A549 (cell line): ENCODE measurements around the gene POMT2.

Experiments used
- CTCF ChIP-seq: fragments of >200 bp; sonication (Bioruptor Twin); formaldehyde crosslinking; IDR thresholded peaks from 3 replicates; pipeline ENCODE4 v1.5.1; 2016
- SMC3 ChIP-seq: fragments of >200 bp; sonication (Bioruptor Twin); formaldehyde crosslinking; IDR thresholded peaks from 3 replicates; pipeline ENCODE4 v1.6.1; 2018; ENCODE audit warnings: inconsistent platforms
- SREBF2 ChIP-seq: fragments of 450-650 bp; IDR thresholded peaks from 2 replicates; pipeline ENCODE4 v1.6.1; 2014; ENCODE audit warnings: mild to moderate bottlenecking, moderate library complexity

DNA sequence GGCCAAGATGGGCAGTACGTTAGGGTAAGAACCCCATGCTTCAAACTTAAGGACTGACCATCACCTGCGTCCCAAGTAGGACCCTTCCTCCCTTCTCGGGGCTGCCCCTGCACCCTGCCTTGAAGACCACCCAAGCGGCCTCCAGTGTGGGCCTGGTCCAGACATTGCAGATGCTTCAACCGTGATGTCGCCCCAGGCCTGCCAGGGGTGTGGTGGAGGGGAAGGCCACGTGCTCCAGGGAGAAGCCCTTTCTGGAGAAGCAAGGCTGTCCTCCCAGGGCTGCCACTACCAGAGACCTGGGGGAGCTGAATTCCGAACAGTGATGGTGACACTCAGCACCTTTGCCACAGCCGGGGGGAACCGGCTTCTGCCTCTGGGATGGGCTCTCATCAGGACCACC is 63.0 kb downstream of the POMT2 start:
- TF ChIP-seq CTCF (no peak), SMC3 (no peak), SREBF2 (no peak)
